T-helper 2 cell (primary cell): ENCODE results near the gene KCNN1.
"Not testable (repeated sequence)": the region's sequence is repeated elsewhere in the genome, so short reads cannot be mapped to it uniquely, and the experiment has no call there.

Source experiments
- DNase-seq, 5 experiments: peaks; one replicate each; pipeline versions ENCODE4 v3.0.0 to v3.0.0-alpha.2; 2012 to 2022

The KCNN1 gene

GRCh38 chr19:18031401-18031800 is 64.5 kb downstream of the KCNN1 start:
- DNase-seq = not testable (repeated sequence)

- not testable (repeated sequence) for DNase-seq
Observed at GRCh38 chr19:18032102-18032501, 65.2 kb downstream of the KCNN1 start.

GRCh38 chr19:18041054-18041453 is 74.1 kb downstream of the KCNN1 start:
- DNase-seq = no peak

GRCh38 chr19:18043676-18044075 is 76.8 kb downstream of the KCNN1 start:
- DNase-seq = no peak

GRCh38 chr19:18044825-18045304 is 78.0 kb downstream of the KCNN1 start:
- DNase-seq = peak; percentile 34 to 97 (median 77)

- DNase-seq = peak in 1 of 5 experiments; percentile 63
Observed at GRCh38 chr19:18045307-18046050, 78.6 kb downstream of the KCNN1 start.

- DNase-seq = no peak
Observed at GRCh38 chr19:18046059-18046718, 79.3 kb downstream of the KCNN1 start.

- no peak for DNase-seq
Observed at GRCh38 chr19:18049385-18049784, 82.5 kb downstream of the KCNN1 start.
